Peyer's patch (tissue), 4 donors: ENCODE measurements around the gene MDM2.

Source experiments
- CTCF ChIP-seq, 6 experiments: fragments of 450-650 bp in 4 of 6; fragments of 200-600 bp in 2 of 6; sonication (generic) in 1 of 6; IDR thresholded peaks; one replicate each; pipeline ENCODE4 v1.5.1; 2017 to 2019; ENCODE audit warnings: antibody characterized with exemption in 6 of 6, mild to moderate bottlenecking in 3 of 6, moderate library complexity in 1 of 6
- POLR2A ChIP-seq, 2 donors: fragments of 450-650 bp; IDR thresholded peaks; one replicate each; pipeline ENCODE4 v1.5.1; 2017; ENCODE audit warnings: antibody characterized with exemption in 2 of 2, mild to moderate bottlenecking in 2 of 2, moderate library complexity in 2 of 2

GRCh38 chr12:68886636-68887572 is 78.9 kb downstream of the MDM2 start:
- no peak for TF ChIP-seq POLR2A (IDR thresholded peaks at IDR 0.05)
- no peak for TF ChIP-seq CTCF (IDR thresholded peaks at IDR 0.05)
